Colonic mucosa (tissue), 4 donors: ENCODE measurements around the gene BOLA1. TPM values are rescaled to one million over a fixed set of nuclear protein-coding genes. Genes with fewer than 3 reads are reported as not detected.
A peak's percentile ranks its signal among the peaks of the same experiment; 100 is the strongest.

Experiments used
- DNase-seq: peaks from one replicate; pipeline ENCODE4 v3.0.0-alpha.2; 2020
- H3K27ac ChIP-seq: fragments of 200-600 bp; one replicate; pipeline ENCODE4 v1.8.0; 2021
- H3K27me3 ChIP-seq: fragments of 200-600 bp; one replicate; pipeline ENCODE4 v1.8.0; 2021
- H3K36me3 ChIP-seq: fragments of 200-600 bp; one replicate; pipeline ENCODE4 v1.8.0; 2021
- H3K4me1 ChIP-seq: fragments of 200-600 bp; one replicate; pipeline ENCODE4 v1.8.0; 2021; ENCODE audit warnings: mild to moderate bottlenecking
- H3K4me3 ChIP-seq: fragments of 200-600 bp; one replicate; pipeline ENCODE4 v1.8.0; 2021
- H3K9ac ChIP-seq, 2 donors: one replicate each; pipeline ENCODE4 v1.7.0; 2013; ENCODE audit warnings: control low read depth in 2 of 2, low read depth in 2 of 2, low read length in 2 of 2
- H3K9me3 ChIP-seq: fragments of 200-600 bp; one replicate; pipeline ENCODE4 v1.8.0; 2021
- intact Hi-C: fragments of 100-400 bp; cut with DNase I; formaldehyde crosslinking; loops from one replicate; pipeline ENCODE4 v1.14.1; 2022
- total RNA-seq, 2 donors: library from RNA; stranded (reverse); fragmentation: NEBNext Ultra II Directional in 1 of 2; extraction: Animal tissue kit (Norgen Biotek cat#: 25700) in 1 of 2; gene quantifications; one replicate each; pipeline ENCODE4 v1.2.1, GENCODE V29; 2021
- TF ChIP-seq, protein P1 (sequence below): fragments of 200-600 bp; IDR thresholded peaks from one replicate; pipeline ENCODE4 v1.8.0; 2022; ENCODE audit warnings: antibody characterized with exemption, mild to moderate bottlenecking
- donor health status: healthy.
- donor health status: DM: no; HTN: no; CAD: no.
- donor health status: DM: no; HTN: no; CAD: no.

Gene BOLA1
- total RNA-seq, 2 donors from 2014 or later: 12.8 to 21.1 TPM

DNA sequence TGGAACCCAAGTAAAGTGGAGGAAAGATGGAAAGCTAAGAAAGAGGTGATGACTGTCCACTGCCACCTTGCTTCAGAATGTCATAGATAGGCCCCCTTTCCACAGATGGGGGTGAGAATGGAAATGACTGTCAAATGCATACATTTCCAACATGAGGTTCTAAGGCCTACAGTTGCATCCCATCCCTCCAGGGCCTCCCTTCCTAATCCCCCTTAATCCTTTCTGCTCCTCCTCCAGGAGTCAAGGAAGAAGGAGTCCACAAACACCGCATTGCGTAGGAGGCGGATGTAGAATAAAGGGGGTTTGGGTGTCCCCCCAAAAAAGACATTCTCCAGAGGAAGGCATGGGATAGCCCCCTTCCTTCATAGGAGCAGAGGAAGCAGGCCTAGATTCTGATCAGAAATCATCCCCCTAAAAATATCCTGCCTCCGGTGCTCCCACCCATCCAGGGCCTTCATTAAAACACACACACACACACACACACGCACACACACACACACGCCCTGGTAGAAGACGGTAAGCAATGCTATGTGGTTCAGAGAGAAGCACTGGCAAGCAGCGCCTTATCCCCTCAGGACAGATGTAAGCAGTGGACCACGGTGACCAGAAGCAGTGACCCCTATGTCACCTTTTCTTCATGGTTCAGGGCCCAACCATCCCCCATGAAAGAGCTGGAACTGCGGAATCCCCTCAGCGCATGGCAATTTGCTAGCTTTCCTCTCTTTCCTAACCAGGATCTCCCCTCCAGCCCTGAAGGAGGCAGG lies 16.2 kb downstream of the BOLA1 start:
- no peak overlapping the region for H3K9ac ChIP-seq
- H3K27ac ChIP-seq: no peak overlapping the region
- intact Hi-C loops: no loop called here
- no peak for DNase-seq
- H3K4me3 ChIP-seq: no peak overlapping the region
- no peaks in the 10 kb centered on the region for H3K9me3 ChIP-seq
- H3K4me1 ChIP-seq: no peaks in the 10 kb centered on the region
- peaks cover 4% of the 10 kb centered on the region for H3K27me3 ChIP-seq
- no peaks in the 10 kb centered on the region for H3K36me3 ChIP-seq
- TF ChIP-seq, protein P1, sequence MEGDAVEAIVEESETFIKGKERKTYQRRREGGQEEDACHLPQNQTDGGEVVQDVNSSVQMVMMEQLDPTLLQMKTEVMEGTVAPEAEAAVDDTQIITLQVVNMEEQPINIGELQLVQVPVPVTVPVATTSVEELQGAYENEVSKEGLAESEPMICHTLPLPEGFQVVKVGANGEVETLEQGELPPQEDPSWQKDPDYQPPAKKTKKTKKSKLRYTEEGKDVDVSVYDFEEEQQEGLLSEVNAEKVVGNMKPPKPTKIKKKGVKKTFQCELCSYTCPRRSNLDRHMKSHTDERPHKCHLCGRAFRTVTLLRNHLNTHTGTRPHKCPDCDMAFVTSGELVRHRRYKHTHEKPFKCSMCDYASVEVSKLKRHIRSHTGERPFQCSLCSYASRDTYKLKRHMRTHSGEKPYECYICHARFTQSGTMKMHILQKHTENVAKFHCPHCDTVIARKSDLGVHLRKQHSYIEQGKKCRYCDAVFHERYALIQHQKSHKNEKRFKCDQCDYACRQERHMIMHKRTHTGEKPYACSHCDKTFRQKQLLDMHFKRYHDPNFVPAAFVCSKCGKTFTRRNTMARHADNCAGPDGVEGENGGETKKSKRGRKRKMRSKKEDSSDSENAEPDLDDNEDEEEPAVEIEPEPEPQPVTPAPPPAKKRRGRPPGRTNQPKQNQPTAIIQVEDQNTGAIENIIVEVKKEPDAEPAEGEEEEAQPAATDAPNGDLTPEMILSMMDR: no peak

DNA sequence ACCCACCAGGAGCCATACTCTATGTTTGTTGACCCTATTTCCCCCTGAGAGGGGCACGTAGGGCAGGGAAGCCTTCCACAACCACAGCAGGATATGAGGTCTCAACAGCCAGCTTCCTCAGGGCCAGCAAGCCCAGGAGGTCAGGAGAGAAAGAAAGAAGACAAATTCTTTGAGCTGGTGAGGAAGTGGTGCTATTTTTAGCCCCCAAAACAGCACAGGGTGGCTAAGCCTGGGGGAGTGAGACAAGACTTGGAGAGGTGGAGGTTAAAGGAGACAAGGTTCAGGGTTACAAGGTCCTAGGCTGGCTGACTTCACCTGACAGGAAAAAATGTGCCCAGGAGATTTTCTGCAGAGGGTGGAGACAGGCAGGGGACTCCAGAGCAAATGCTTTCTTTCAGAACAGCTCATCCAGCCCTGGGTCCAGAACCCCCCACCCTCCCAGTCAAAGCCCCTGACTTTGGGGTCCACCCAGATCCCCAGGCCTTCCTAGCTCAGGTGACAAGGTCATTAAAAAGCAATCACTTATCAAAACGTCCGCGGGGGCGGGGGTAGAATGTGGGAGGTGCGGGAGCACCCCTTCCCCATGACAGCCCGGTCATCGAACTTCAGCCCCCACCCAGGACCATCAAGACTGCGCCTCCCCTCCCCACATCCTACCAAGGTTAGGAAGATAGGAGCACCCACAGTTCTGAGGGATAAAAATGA lies 17.0 kb downstream of the BOLA1 start:
- H3K27me3 ChIP-seq: peaks cover 4% of the 10 kb centered on the region
- DNase-seq: no peak
- H3K4me1 ChIP-seq: no peaks in the 10 kb centered on the region
- H3K36me3 ChIP-seq: no peaks in the 10 kb centered on the region
- H3K9me3 ChIP-seq: no peaks in the 10 kb centered on the region
- TF ChIP-seq, protein P1: no peak
- H3K9ac ChIP-seq: peak overlapping the region in 1 of 2 donors; percentile 43
- intact Hi-C loops: no loop called here
- no peak overlapping the region for H3K27ac ChIP-seq
- no peak overlapping the region for H3K4me3 ChIP-seq

DNA sequence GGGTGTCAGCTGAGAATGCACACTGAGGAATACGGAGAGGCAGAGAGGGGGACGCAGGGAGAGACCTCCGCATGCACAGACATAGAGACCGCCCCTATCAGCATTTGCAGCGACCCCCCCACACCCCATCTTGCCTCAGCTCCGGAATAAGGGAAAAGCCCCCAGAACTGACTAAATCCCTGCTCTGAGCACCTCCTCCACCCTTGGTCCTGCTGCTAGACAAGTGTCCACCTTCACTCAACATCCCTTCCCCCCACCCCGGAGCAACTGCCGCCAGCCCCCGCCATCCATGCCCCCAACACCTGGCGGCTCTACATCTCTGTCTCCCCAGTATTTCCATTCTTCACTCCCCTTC lies 17.5 kb downstream of the BOLA1 start:
- Histone ChIP-seq H3K4me1 (no peaks in the 10 kb centered on the region), H3K4me3 (no peak overlapping the region), H3K27ac (no peak overlapping the region), H3K9ac (peak overlapping the region in 1 of 2 donors; percentile 9), H3K36me3 (no peaks in the 10 kb centered on the region), H3K27me3 (peaks cover 4% of the 10 kb centered on the region), H3K9me3 (no peaks in the 10 kb centered on the region)
- intact Hi-C loops: no loop called here
- TF ChIP-seq, protein P1: no peak
- DNase-seq: no peak

DNA sequence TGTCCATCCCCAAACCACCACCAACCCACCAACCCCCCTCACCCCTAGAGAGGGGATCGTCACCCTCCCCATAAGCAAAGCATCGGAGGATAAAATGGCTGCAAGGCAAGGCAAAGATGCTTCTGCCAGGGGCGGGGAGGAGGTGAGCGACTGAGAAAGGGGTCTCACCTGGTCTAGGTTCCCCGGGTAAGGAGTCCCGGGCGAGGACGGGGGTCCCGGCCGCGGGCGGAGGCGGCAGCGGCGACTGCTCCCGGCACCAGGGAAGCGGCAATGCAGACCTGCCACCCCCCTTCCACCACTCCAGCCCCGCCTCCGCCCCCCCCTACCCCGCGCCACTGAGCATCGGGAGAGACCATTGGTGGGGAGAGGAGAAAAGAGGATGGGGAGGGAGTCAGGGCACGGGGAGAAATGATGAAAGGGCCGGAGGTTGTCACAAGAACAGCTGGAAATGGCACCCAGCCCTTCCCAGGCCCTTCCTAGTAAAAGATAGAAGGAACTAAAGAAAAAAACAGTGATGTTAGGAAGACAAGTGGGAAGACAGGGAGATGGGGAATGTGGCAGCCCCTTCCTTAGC lies 18.3 kb downstream of the BOLA1 start, which contains the start of gene SV2A:
Gene SV2A, minus strand, starts transcription at position 274 of the 574 bp plus-strand sequence. CDS start 4,004 bp downstream, outside the sequence.
- H3K27ac ChIP-seq: no peak within 1 kb of the TSS
- DNase-seq: no peak
- H3K9ac ChIP-seq: peak within 1 kb of the TSS; percentile 13 to 55
- intact Hi-C loops: no loop called here
- no peaks in the 10 kb centered on the region for H3K36me3 ChIP-seq
- peak within 1 kb of the TSS; percentile 42 for H3K4me3 ChIP-seq
- no peaks in the 10 kb centered on the region for H3K9me3 ChIP-seq
- TF ChIP-seq, protein P1: no peak
- H3K4me1 ChIP-seq: no peaks in the 10 kb centered on the region
- H3K27me3 ChIP-seq: peaks cover 4% of the 10 kb centered on the region

DNA sequence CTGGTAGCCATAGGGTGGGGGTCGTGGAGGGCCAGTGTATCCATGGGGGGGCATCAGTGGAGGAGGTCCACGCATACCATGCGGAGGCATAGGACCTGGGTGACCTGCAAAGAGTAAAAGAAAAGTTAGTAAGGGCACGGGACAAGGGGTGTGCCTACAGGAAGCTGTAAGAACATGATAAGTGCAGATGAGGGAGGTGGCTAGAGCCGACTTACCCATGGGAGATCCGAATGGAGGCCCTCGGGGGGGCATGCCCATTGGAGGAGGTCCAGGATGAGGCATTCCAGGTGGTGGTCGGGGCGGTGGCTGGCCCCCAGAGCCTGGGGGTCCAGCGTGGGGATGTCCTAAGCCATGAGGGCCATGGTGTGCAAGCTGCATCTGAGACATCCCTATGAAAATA lies 24.3 kb downstream of the BOLA1 start:
- Histone ChIP-seq H3K9ac (no peak overlapping the region), H3K27me3 (no peaks in the 10 kb centered on the region), H3K4me3 (no peak overlapping the region), H3K27ac (no peak overlapping the region), H3K4me1 (peaks cover 4% of the 10 kb centered on the region), H3K9me3 (no peaks in the 10 kb centered on the region), H3K36me3 (peaks cover 22% of the 10 kb centered on the region)
- intact Hi-C loops: no loop called here
- no peak for DNase-seq
- TF ChIP-seq, protein P1: no peak
